HFF-Myc (cell line): ENCODE measurements around the gene CNKSR3.

ENCODE experiments used
- DNase-seq: peaks from one replicate; pipeline ENCODE4 v3.0.0-alpha.2; 2011; ENCODE audit warnings: low read depth; ENCODE audit errors: extremely low read depth
- H3K4me3 ChIP-seq: replicated peaks from 2 replicates; pipeline ENCODE4 v1.5.1; 2011; ENCODE audit warnings: low read depth, mild to moderate bottlenecking, control low read depth, low read length
- CTCF ChIP-seq: IDR thresholded peaks from 2 replicates; pipeline ENCODE4 v1.5.1; 2012; ENCODE audit warnings: mild to moderate bottlenecking, low read depth, low read length, control low read depth; ENCODE audit errors: missing control alignments

The CNKSR3 gene

GRCh38 chr6:154404791-154405400, 105.6 kb downstream of the CNKSR3 start:
- no peak for TF ChIP-seq CTCF
- no peak overlapping the region for H3K4me3 ChIP-seq

GRCh38 chr6:154403788-154404187, 106.7 kb downstream of the CNKSR3 start:
- peak; percentile 43 for DNase-seq
- no peak overlapping the region for H3K4me3 ChIP-seq
- TF ChIP-seq CTCF: no peak

More at GRCh38 chr6:154404791-154405400, 105.6 kb downstream of the CNKSR3 start:
- DNase-seq: no peak

GRCh38 chr6:154402081-154402780, 108.3 kb downstream of the CNKSR3 start:
- no peak for DNase-seq
- no peak overlapping the region for H3K4me3 ChIP-seq
- TF ChIP-seq CTCF: no peak

- DNase-seq: no peak
Observed at GRCh38 chr6:154399097-154399496, 111.4 kb downstream of the CNKSR3 start.

GRCh38 chr6:154397491-154398195, 112.8 kb downstream of the CNKSR3 start:
- no peak for TF ChIP-seq CTCF
- H3K4me3 ChIP-seq: no peak overlapping the region
- DNase-seq: no peak

More at GRCh38 chr6:154399097-154399496, 111.4 kb downstream of the CNKSR3 start:
- no peak overlapping the region for H3K4me3 ChIP-seq
- no peak for TF ChIP-seq CTCF

GRCh38 chr6:154395878-154396277, 114.6 kb downstream of the CNKSR3 start:
- no peak for DNase-seq
- H3K4me3 ChIP-seq: no peak overlapping the region
- TF ChIP-seq CTCF: no peak
